ENCODE results near the gene LYSMD1.
"Not testable (repeated sequence)": the region's sequence is repeated elsewhere in the genome, so short reads cannot be mapped to it uniquely, and the experiment has no call there.

Gene LYSMD1, protein sequence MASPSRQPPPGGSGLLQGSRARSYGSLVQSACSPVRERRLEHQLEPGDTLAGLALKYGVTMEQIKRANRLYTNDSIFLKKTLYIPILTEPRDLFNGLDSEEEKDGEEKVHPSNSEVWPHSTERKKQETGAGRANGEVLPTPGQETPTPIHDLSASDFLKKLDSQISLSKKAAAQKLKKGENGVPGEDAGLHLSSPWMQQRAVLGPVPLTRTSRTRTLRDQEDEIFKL

DNA sequence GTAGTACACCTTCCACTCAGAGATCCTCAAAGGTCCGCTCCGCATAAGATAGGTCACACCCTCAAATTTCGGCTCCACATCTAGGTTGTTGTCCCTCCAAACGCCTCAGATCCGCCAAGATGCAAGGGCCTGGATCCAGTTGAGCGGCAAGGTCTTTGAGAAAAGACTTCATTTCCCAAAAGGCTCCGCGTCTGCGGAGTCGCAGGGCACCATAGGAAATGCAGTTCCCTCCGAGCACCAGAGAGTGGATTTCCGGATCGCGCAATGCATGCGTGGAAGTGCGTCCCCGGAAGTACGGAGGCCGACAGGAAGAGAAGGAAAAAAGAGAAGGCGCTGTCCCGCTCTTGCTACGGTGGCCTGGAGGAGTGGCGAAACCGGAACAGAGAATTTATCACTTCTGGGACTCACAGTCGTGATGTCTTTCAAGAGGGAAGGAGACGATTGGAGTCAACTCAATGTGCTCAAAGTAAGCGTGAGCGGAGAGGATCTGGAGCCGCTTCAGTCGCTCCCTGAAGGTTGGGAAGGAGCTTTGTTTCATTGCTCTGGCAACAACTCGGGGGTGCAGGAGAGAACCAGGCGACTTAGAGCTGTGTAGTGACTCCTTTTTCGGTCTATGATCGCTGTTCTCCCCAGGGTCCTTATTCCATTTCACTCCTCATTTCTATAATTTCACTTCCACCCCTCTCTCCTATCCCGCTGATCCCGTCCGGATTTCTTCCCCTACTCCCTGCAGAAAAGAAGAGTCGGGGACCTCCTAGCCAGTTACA, at the start of gene LYSMD1, which contains the start of gene SCNM1:
LYSMD1 (minus strand) TSS at position 165 of the 767 bp plus-strand sequence. CDS start 644 bp downstream, outside the sequence.
SCNM1 (plus strand) TSS at position 407 of the 767 bp plus-strand sequence; CDS start at position 416, 9 bp downstream.
- peak; percentile 87 to 94 for DNase-seq

DNA sequence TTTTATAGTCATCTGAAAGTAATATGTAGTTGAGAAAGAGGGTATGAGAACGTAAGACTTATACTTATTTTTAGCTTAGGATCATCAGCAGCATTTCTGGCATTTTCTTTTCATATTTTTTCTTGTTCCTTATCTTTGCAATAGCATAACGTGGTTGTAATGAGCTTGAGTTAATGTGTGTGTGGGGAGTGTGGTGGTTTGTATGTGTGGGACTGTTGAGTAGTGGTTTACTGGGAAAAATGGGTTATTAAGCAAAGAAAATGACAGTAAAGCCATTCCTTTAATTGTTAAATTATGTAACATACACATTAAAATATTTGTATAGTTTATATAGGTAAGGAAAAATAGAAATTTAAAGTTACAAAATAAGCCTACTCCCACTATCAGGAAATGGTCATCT, 47.9 kb upstream of the LYSMD1 start:
- no peak for DNase-seq

GRCh38 chr1:151211972-151212705, 46.4 kb upstream of the LYSMD1 start:
- DNase-seq: no peak

DNA sequence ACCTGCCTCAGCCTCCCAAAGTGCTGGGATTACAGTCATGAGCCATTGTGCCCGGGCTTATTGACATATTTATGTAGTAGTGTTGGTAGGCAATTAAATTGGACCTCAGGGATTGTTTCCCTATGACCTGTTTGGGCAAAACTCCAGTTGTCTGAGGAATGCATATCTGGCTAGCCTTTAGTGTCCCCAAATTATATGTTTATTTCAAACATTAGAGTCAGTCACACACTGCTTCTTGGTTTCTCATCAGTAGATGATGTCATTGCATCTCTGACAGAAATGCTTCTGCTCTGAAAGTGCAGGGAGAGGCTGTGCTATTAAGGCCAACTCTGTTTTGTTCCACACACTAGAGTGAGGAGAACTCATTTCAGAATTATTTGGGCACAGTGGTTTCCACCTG, 45.1 kb upstream of the LYSMD1 start:
- DNase-seq: no peak

DNA sequence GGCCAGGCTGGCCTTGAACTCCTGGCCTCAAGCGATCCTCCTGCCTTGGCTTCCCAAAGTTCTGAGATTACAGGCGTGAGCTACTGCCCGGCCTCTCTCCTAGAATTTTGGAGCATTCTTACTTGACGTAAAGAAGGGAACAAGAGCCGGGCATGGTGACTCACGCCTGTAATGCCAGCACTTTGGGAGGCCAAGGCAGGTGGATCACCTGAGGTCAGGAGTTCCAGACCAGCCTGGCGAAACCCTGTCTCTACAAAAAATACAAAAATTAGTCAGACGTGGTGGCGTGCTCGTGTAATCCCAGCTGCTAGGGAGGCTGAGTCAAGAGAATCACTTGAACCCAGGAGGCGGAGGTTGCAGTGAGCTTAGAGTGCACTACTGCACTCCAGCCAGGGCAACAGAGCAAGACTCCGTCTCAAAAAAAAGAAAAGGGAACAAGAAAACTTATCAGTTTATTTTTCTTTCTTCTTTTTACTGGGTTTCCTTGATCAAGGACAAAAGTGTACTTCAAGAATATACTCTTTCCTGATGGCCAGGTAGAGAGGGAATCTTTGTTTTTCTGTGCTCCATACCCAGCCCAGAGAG, 39.8 kb upstream of the LYSMD1 start:
- DNase-seq: not testable (repeated sequence)

GRCh38 chr1:151199873-151200581, 34.3 kb upstream of the LYSMD1 start:
- peak in 1 of 2 experiments; percentile 58 for DNase-seq

DNA sequence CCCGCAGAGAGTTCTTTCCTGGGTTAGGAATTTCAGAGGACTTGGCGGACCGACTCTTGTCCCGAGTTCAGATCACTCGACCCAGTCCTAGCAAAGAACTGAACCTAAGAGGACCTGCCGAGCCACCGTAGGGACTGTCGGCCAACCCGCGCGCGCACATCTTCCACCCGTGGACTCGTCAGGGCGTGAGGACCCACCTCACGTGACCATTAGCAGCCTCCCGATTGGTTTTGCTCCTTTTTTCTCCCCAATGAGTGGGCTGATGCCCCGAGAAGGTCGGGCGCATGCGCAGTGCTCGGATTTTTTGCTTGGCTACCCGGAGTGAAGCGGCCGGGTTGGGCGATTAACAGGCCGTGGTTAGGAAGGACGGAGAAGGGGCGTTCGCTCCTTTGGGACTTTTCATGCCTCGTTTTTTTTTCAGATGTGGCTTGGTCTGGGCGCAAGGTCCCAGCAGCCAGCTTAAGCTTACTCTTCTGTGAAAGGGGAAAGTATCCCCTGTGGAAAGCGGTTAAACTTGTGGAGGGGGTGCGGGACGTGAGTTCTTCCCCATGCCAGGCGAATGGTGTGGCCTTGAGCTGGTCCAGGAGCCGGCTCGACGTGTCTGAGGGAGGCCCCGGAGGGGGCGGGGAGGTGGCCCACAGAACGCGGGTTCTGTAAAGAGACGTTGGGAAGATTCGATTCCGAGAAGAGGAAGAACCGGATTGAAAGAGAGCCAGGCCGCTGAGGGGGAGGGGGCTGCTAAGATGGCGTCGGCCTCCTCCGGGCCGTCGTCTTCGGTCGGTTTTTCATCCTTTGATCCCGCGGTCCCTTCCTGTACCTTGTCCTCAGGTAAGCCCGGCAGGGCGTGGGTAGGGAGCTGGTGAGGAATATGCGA, 32.8 kb upstream of the LYSMD1 start, which contains the start of gene PIP5K1A:
PIP5K1A (plus strand) TSS at position 299 of the 874 bp plus-strand sequence; CDS start at position 744, 445 bp downstream.
- peak; percentile 82 to 96 for DNase-seq

DNA sequence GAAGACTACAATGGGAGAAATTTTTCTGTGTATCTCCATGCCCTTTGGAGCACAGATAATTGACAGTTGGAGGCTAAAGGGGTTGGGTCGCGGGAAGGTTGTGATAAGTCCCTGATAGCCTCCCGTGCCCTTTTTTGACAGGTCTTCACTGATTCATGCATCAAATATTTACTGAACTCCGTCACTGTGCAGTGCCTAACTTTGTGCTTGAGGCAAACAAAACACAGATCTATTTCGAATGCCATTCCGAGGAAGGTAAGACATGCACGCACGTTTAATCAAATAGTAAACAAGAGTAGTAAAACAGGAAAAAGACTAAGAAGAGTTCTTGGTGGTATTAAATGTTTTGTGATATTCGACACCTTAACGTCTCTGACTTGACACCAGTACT, 32.2 kb upstream of the LYSMD1 start:
- DNase-seq: peak in 1 of 2 experiments; percentile 66

- peak; percentile 80 to 91 for DNase-seq
These were observed 30.6 kb upstream of the LYSMD1 start for GRCh38 chr1:151196292-151196800.

GRCh38 chr1:151194894-151195594, 29.3 kb upstream of the LYSMD1 start:
- DNase-seq: peak; percentile 70 to 90

DNA sequence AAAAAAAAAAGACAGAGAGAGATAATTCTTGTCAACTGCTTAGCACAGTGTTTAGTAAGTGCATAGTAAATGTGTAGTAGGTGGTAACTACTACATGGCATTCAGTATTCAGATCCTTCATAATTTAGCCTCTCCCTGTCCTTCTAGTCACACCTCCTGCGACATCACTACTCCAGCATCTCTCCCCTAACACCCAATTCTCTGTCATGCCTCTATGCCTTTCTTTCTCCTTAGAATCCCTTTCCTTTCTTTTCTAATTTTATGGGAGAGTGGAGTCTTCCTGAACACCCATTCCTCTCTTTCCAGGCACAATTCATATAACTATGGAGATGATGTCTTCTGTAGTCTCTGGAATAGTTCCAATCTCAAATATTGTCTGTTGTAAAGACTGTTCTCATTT, 28.2 kb upstream of the LYSMD1 start:
- DNase-seq: peak in 1 of 2 experiments; percentile 16

DNA sequence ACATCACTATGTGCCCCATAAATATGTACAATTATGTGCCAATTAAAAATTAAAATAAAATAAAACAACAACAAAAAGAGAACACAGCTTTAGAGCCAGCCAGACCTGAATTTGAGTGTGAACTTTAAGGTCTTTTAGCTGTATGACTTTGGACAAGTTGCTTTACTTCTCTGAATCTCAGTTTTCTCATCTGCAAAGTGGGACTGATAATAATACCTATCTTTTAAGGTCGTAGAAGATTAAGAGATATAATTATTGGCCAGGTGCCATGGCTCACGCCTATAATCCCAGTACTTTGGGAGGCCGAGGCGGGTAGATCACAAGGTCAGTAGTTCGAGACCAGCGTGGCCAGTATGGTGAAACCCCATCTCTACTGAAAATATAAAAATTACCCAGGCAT, 27.6 kb upstream of the LYSMD1 start:
- DNase-seq: no peak

- DNase-seq: no peak
These were observed 26.3 kb upstream of the LYSMD1 start for GRCh38 chr1:151192047-151192446.

GRCh38 chr1:151189637-151190445, 24.1 kb upstream of the LYSMD1 start, which contains the start of gene VPS72:
TSS of gene VPS72 (minus strand) at chr1:151190197. CDS start at chr1:151190121, 76 bp downstream.
- peak; percentile 53 to 83 for DNase-seq

DNA sequence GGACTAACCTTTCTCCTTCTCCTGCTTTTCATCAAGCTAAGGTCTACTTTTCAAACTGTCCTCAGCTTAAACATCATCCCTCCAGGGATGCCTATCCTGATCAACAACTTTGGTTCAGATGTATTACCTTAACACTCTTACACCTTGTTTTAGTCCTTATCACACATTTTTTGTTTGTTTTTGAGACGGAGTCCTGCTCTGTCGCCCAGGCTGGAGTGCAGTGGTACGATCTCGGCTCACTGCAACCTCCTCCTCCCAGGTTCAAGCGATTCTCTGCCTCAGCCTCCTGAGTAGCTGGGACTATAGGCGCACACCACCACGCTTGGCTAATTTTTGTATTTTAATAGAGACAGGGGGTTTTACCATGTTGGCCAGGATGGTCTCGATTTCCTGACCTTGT, 23.0 kb upstream of the LYSMD1 start:
- not testable (repeated sequence) for DNase-seq

GRCh38 chr1:151187205-151187604, 21.5 kb upstream of the LYSMD1 start:
- DNase-seq: no peak

GRCh38 chr1:151184211-151184610, 18.5 kb upstream of the LYSMD1 start:
- no peak for DNase-seq

GRCh38 chr1:151176514-151177045, 10.9 kb upstream of the LYSMD1 start:
- no peak for DNase-seq

- no peak for DNase-seq
These were observed 10.2 kb upstream of the LYSMD1 start, which contains the start of gene TMOD4 for GRCh38 chr1:151175863-151176262. TSS of gene TMOD4 (minus strand) at chr1:151175981. CDS start at chr1:151174875, 1,106 bp downstream.

All from SW 1271 (cell line).